Duodenal mucosa (tissue), 2 donors: Measurements from ENCODE around the gene ZFPM1.

Experiments used
- H3K27ac ChIP-seq: one replicate; pipeline ENCODE4 v1.7.0; 2013; ENCODE audit warnings: low read depth, low read length
- H3K27me3 ChIP-seq, 2 donors: one replicate each; pipeline ENCODE4 v1.7.0; 2013; ENCODE audit warnings: low read length in 2 of 2, control low read depth in 1 of 2; ENCODE audit not compliant: insufficient read depth in 2 of 2, control insufficient read depth in 1 of 2
- H3K36me3 ChIP-seq, 2 donors: one replicate each; pipeline ENCODE4 v1.7.0; 2013; ENCODE audit warnings: low read length in 2 of 2, control low read depth in 1 of 2; ENCODE audit not compliant: insufficient read depth in 2 of 2, control insufficient read depth in 1 of 2
- H3K4me1 ChIP-seq, 2 donors: one replicate each; pipeline ENCODE4 v1.7.0; 2013; ENCODE audit warnings: low read length in 2 of 2, control low read depth in 1 of 2; ENCODE audit not compliant: insufficient read depth in 2 of 2, control insufficient read depth in 1 of 2
- H3K4me3 ChIP-seq, 2 donors: one replicate each; pipeline ENCODE4 v1.7.0; 2013; ENCODE audit warnings: low read length in 2 of 2, low read depth in 1 of 2
- H3K9ac ChIP-seq, 2 donors: one replicate each; pipeline ENCODE4 v1.7.0; 2013; ENCODE audit warnings: low read length in 2 of 2, low read depth in 1 of 2
- H3K9me3 ChIP-seq, 2 donors: one replicate each; pipeline ENCODE4 v1.7.0; 2013; ENCODE audit warnings: low read length in 2 of 2, control low read depth in 1 of 2; ENCODE audit not compliant: control insufficient read depth in 1 of 2

The ZFPM1 gene

DNA sequence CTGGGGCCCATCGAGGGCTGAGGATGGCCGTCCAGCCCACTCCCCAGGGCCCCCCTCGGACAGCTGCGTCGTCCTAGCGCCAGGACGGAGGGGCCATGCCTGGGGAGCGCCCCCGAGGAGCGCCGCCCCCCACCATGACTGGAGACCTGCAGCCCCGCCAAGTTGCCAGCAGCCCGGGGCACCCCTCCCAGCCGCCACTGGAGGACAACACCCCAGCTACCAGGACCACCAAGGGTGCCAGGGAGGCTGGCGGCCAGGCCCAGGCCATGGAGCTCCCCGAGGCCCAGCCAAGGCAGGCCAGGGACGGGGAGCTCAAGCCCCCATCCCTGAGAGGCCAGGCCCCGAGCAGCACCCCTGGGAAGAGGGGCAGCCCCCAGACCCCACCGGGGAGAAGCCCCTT is 25.7 kb upstream of the ZFPM1 start:
- H3K4me1 ChIP-seq = peaks cover 0 to 4% of the 10 kb centered on the region in 2 donors
- H3K27ac ChIP-seq = no peak overlapping the region
- H3K4me3 ChIP-seq = no peak overlapping the region
- H3K9ac ChIP-seq = no peak overlapping the region
- peaks cover 3 to 11% of the 10 kb centered on the region in 2 donors for H3K27me3 ChIP-seq
- H3K36me3 ChIP-seq = no peaks in the 10 kb centered on the region
- H3K9me3 ChIP-seq = no peaks in the 10 kb centered on the region

DNA sequence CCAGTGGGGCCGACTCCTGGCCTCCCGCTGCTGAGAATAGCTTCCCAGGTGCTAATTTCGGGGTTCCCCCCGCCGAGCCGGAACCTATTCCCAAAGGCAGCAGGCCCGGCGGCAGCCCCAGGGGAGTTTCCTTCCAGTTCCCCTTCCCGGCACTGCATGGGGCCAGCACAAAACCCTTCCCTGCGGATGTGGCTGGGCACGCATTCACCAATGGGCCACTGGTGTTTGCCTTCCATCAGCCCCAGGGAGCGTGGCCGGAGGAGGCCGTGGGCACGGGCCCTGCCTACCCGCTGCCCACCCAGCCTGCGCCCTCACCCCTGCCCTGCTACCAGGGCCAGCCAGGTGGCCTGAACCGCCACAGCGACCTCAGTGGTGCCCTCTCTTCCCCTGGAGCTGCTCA is 24.9 kb upstream of the ZFPM1 start:
- Histone ChIP-seq H3K27ac (no peak overlapping the region), H3K9ac (no peak overlapping the region), H3K27me3 (peaks cover 3 to 15% of the 10 kb centered on the region in 2 donors), H3K9me3 (no peaks in the 10 kb centered on the region), H3K4me1 (peaks cover 0 to 4% of the 10 kb centered on the region in 2 donors), H3K36me3 (no peaks in the 10 kb centered on the region), H3K4me3 (no peak overlapping the region)

DNA sequence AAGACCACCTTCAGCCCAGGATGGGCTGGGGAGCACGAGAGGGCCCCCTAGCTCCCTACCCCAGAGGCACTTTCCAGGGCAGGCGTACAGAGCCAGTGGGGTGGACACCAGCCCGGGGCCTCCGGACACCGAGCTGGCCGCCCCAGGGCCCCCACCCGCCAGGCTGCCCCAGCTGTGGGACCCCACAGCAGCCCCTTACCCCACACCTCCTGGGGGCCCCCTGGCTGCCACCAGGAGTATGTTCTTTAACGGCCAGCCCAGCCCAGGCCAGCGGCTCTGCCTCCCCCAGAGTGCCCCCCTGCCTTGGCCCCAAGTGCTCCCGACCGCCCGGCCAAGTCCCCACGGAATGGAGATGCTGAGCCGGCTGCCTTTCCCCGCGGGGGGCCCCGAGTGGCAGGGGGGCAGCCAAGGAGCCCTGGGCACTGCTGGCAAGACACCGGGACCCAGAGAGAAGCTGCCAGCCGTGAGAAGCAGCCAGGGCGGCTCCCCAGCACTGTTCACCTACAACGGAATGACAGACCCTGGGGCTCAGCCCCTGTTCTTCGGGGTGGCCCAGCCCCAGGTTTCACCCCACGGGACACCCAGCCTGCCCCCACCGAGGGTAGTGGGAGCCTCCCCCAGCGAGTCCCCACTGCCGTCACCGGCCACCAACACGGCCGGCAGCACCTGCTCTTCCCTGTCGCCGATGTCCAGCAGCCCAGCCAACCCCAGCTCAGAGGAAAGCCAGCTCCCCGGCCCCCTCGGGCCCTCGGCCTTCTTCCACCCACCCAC is 24.3 kb upstream of the ZFPM1 start:
- Histone ChIP-seq H3K4me1 (peaks cover 0 to 4% of the 10 kb centered on the region in 2 donors), H3K27me3 (peaks cover 3 to 15% of the 10 kb centered on the region in 2 donors)

DNA sequence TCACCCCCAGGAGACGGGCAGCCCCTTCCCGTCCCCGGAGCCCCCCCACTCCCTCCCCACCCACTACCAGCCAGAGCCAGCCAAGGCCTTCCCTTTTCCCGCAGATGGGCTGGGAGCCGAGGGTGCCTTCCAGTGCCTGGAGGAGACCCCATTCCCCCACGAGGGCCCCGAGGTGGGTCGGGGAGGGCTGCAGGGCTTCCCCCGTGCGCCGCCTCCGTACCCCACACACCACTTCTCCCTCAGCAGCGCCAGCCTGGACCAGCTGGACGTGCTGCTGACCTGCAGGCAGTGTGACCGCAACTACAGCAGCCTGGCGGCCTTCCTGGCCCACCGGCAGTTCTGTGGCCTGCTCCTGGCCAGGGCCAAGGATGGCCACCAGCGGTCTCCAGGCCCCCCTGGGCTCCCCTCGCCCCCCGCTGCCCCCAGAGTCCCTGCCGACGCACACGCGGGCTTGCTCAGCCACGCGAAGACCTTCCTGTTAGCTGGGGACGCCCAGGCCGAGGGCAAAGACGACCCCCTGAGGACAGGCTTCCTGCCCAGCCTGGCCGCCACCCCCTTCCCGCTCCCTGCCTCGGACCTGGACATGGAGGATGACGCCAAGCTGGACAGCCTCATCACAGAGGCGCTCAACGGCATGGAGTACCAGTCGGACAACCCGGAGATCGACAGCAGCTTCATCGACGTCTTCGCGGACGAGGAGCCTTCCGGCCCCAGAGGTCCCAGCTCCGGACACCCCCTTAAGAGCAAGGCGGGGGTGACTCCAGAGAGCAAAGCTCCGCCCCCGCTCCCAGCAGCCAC is 23.5 kb upstream of the ZFPM1 start:
- H3K36me3 ChIP-seq = no peaks in the 10 kb centered on the region
- H3K9ac ChIP-seq = peak overlapping the region in 1 of 2 donors; percentile 10
- H3K4me1 ChIP-seq = peaks cover 0 to 4% of the 10 kb centered on the region in 2 donors
- H3K27ac ChIP-seq = no peak overlapping the region
- H3K9me3 ChIP-seq = no peaks in the 10 kb centered on the region
- peaks cover 3 to 15% of the 10 kb centered on the region in 2 donors for H3K27me3 ChIP-seq
- H3K4me3 ChIP-seq = no peak overlapping the region

More for the DNA sequence above, 24.3 kb upstream of the ZFPM1 start:
- Histone ChIP-seq H3K27ac (no peak overlapping the region), H3K9me3 (no peaks in the 10 kb centered on the region), H3K9ac (no peak overlapping the region), H3K36me3 (no peaks in the 10 kb centered on the region), H3K4me3 (no peak overlapping the region)

DNA sequence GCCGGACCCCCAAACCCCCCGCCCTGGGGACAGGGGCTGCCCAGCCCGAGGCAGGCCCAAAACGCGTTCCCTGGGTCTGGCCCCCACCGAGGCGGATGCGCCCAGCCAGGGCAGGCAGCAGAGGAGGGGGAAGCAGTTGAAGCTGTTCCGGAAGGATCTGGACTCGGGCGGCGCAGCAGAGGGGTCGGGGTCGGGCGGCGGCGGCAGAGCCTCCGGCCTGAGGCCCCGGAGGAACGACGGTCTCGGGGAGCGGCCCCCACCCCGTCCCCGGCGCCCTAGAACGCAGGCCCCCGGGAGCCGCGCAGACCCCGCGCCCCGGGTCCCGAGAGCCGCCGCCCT is 22.9 kb upstream of the ZFPM1 start:
- H3K27ac ChIP-seq = no peak overlapping the region
- no peaks in the 10 kb centered on the region for H3K36me3 ChIP-seq
- H3K27me3 ChIP-seq = peaks cover 3 to 15% of the 10 kb centered on the region in 2 donors
- peak overlapping the region in 1 of 2 donors; percentile 54 for H3K4me3 ChIP-seq
- H3K9ac ChIP-seq = peak overlapping the region in 1 of 2 donors; percentile 10
- H3K4me1 ChIP-seq = peaks cover 0 to 4% of the 10 kb centered on the region in 2 donors
- no peaks in the 10 kb centered on the region for H3K9me3 ChIP-seq

DNA sequence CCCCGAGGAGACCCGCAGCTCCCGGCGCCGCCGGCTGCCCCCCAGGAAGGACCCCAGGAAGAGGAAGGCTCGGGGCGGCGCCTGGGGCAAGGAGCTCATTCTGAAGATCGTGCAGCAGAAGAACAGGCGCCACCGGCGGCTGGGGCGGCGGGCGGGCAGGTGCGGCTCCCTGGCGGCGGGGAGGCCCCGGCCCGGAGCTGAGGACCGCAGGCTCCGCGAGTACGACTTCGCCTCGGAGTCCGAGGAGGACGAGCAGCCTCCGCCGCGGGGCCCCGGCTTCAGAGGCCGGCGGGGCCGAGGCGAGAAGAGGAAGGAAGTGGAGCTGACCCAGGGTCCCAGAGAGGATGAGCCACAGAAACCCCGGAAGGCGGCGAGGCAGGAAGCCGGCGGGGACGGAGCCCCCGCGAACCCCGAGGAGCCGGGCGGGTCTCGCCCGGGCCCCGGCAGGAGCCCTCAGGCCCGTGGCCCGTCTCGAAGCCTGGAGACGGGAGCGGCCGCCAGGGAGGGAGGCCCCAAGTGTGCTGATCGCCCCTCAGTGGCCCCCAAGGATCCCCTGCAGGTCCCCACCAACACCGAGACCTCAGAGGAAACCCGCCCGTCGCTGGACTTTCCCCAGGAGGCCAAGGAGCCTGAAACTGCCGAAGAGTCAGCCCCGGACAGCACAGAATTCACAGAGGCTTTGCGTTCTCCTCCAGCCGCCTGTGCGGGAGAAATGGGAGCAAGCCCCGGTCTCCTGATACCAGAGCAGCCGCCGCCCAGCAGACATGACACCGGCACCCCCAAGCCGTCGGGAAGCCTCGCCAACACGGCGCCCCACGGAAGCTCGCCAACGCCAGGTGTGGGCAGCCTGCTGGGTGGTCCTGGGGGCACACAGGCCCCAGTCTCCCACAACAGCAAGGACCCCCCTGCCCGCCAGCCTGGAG is 22.3 kb upstream of the ZFPM1 start:
- no peaks in the 10 kb centered on the region for H3K9me3 ChIP-seq
- H3K27me3 ChIP-seq = peaks cover 3 to 15% of the 10 kb centered on the region in 2 donors
- H3K4me3 ChIP-seq = peak overlapping the region; percentile 35 to 54
- H3K27ac ChIP-seq = no peak overlapping the region
- H3K4me1 ChIP-seq = peaks cover 0 to 4% of the 10 kb centered on the region in 2 donors
- H3K9ac ChIP-seq = peak overlapping the region in 1 of 2 donors; percentile 10
- no peaks in the 10 kb centered on the region for H3K36me3 ChIP-seq

DNA sequence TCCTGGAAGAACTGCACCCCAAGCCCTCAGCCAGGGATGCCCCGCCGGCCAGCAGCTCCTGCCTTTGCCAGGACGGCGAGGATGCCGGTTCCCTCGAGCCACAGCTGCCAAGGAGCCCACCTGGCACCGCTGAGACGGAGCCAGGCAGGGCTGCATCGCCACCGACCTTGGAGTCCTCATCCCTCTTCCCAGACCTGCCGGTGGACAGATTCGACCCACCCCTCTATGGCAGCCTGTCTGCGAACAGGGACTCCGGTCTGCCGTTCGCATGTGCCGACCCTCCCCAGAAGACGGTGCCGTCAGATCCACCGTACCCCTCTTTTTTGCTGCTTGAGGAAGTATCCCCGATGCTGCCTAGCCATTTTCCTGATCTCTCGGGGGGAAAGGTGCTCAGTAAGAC is 21.4 kb upstream of the ZFPM1 start:
- no peak overlapping the region for H3K27ac ChIP-seq
- peaks cover 0 to 4% of the 10 kb centered on the region in 2 donors for H3K4me1 ChIP-seq
- no peak overlapping the region for H3K4me3 ChIP-seq
- H3K9me3 ChIP-seq = no peaks in the 10 kb centered on the region
- no peak overlapping the region for H3K9ac ChIP-seq
- H3K27me3 ChIP-seq = peaks cover 3 to 15% of the 10 kb centered on the region in 2 donors
- no peaks in the 10 kb centered on the region for H3K36me3 ChIP-seq

DNA sequence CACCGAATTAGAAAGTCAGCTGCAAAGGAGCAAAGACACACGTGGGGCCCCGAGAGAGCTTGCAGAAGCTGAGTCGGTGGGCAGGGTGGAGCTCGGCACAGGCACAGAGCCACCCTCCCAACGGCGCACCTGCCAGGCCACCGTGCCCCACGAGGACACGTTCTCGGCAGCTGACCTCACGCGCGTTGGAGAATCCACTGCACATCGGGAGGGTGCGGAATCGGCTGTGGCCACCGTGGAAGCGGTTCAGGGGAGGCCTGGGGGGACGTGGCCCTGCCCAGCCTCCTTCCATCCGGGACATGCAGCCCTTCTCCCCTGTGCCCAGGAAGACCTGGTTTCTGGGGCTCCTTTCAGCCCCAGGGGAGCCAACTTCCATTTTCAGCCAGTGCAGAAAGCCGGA is 20.9 kb upstream of the ZFPM1 start:
- Histone ChIP-seq H3K9me3 (no peaks in the 10 kb centered on the region), H3K9ac (no peak overlapping the region), H3K27ac (no peak overlapping the region), H3K4me1 (peaks cover 0 to 4% of the 10 kb centered on the region in 2 donors), H3K36me3 (no peaks in the 10 kb centered on the region), H3K4me3 (no peak overlapping the region), H3K27me3 (peaks cover 3 to 15% of the 10 kb centered on the region in 2 donors)

DNA sequence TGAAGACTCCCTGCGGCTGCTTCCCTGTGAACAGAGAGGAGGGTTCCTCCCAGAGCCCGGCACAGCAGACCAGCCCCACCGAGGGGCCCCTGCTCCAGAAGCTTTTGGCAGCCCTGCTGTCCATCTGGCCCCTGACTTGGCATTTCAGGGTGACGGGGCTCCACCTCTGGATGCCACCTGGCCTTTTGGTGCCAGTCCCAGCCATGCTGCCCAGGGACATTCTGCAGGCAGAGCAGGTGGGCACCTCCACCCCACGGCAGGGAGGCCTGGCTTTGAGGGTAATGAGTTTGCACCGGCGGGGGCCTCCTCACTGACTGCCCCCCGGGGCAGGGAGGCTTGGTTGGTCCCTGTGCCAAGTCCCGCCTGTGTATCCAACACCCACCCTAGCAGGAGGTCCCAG is 20.3 kb upstream of the ZFPM1 start:
- Histone ChIP-seq H3K4me3 (no peak overlapping the region), H3K27ac (no peak overlapping the region), H3K27me3 (peaks cover 3 to 15% of the 10 kb centered on the region in 2 donors), H3K36me3 (no peaks in the 10 kb centered on the region), H3K4me1 (peaks cover 0 to 4% of the 10 kb centered on the region in 2 donors), H3K9ac (no peak overlapping the region), H3K9me3 (no peaks in the 10 kb centered on the region)
